Activated T-cell treated with anti-CD3 and anti-CD28 coated beads for 4 hours (primary cell): ENCODE measurements around the gene PPP3R1.
A peak's percentile ranks its signal among the peaks of the same experiment; 100 is the strongest.

Experiments used
- DNase-seq: peaks from one replicate; pipeline ENCODE4 v3.0.0-alpha.2; 2020

Gene PPP3R1

GRCh38 chr2:68230241-68231060 is 21.9 kb downstream of the PPP3R1 start:
- no peak for DNase-seq

DNA sequence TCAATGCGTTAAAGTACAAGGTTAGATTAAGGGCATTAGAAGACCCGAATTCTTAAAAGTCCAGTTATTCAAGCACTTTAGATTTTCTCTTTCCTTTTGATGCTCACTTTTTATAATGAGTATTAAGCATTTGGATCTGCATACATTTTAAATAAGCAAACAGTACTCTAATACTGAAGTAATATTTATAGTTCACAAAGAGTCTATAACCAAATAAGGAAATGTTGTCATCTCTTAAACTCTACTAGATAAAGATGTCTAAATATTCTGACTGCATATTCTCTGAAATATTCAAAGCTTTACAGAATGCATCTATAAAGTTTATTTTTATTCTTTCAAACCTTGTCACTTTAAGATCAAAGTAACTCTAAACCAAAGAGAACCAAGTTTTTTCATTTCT is 25.5 kb downstream of the PPP3R1 start:
- DNase-seq: no peak

- DNase-seq: no peak
These were observed 27.2 kb downstream of the PPP3R1 start for GRCh38 chr2:68225119-68225632.

GRCh38 chr2:68223419-68223818 is 28.9 kb downstream of the PPP3R1 start:
- no peak for DNase-seq

DNA sequence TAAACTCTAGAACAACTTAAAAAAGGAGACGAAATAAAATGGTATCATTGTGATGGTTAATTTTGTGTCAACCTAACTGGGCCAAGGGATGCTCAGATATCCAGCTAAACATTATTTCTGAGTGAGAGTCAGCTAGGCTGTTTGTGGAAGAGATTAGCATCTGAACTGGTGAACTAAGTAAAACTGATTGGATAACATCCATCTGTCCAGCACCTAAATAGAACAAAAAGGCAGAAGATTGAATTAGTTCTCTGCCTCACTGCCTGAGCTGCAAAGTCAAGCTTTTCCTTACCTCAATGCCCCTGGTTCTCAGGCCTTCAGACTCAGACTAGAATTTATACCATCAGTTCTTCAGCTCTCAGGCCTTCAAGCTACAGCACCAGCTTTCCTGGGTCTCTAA is 30.0 kb downstream of the PPP3R1 start:
- no peak for DNase-seq

DNA sequence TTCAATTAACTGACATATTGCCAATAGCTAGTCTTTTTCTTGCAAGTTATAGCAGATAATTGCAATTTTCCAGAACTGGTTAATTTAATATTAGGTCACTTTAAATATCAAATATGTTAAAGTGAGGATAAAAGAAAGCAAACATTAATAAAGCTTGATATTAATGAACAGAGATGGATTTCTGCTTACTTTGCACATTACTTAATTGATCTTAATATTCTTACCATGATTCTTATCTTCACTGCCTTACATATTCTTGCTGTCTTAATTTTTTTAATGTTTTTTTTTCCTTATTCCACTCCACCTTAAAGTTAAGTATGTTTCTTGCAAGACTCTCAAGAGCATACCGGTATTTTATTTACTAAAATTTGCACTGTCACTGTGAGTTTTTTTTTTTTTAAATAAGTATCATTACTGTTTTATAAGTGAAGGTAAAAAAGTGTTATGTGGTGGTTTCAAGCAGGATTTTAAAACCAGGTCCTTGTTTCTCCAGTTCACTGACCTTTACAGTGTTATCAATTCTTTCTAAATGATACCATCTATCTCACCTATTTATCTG is 33.9 kb downstream of the PPP3R1 start:
- DNase-seq: no peak

DNA sequence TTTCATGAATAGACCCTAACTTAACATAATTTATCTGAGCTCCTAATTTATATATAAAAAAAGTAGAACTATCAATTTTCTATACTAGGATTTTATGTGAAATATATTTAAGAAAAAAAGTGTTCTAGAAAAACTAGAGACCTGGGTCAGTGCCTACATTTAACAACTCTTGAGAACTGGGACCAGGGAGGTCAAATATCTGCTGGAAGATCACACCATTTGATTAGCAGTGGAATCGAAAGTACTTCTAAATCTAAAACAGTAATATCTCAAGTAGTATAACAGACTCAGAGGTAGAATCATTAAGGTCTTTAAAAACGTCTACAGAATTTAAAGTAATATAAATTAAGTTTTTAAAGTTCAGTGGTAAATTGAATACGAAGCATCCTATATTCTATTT is 34.6 kb downstream of the PPP3R1 start:
- no peak for DNase-seq

DNA sequence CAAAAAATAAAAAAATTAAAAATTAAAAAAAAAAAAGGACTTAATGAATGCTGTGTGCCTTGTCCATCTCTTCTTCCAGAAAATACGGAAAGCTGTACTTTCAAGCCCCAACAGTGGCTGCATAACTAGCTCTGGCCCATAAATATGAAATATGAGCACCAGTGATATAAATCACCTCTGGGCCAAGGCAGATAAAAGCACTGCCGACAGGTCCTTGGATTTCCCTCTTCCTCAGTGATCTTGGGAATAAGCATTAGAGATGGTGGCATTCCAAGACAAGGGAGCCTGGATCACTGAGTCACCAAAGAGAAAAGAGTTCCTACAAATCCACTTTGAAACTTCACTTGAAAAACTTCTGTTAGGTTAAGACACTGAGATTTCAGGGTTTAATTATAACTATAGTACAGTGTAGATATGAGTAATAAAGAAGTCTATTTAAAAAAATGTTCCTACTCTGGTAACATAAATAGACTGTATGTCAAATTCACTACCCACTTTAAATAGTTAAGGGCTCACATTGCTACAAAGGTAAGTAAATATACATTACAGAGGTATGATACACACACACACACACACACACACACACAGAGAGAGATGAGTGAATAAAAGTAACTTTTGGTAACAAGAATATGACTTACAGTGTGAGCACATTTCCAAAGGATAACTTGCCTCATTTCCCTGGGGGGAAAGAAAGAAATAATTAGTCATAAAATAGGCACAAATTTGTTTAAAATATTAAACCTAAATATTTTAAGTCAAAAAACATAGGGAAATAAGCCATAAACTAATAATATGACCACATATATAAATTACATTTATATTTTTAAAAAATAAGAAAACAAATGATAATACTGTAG is 35.6 kb downstream of the PPP3R1 start:
- DNase-seq: no peak

DNA sequence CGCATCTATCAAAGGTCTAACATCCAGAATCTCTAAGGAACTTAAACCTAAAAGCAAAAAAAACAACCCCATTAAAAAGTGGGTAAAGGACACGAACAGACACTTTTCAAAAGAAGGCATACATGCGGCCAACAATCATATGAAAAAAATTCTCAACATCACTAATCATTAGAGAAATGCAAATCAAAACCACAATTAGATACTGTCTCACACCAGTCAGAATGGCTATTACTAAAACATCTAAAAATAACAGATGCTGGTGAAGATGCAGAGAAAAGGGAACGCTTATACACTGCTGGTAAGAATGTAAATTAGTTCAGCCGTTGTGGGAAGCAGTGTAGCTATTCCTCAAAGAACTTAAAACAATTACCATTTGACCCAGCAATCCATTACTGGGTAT is 38.0 kb downstream of the PPP3R1 start:
- DNase-seq: no peak

- DNase-seq: no peak
These were observed 45.5 kb downstream of the PPP3R1 start for GRCh38 chr2:68206793-68207192.

- DNase-seq: no peak
These were observed 48.7 kb downstream of the PPP3R1 start for GRCh38 chr2:68203587-68203986.

GRCh38 chr2:68200157-68200787 is 52.1 kb downstream of the PPP3R1 start:
- DNase-seq: no peak

- peak; percentile 31 for DNase-seq
These were observed 56.1 kb downstream of the PPP3R1 start for GRCh38 chr2:68196120-68196716.

DNA sequence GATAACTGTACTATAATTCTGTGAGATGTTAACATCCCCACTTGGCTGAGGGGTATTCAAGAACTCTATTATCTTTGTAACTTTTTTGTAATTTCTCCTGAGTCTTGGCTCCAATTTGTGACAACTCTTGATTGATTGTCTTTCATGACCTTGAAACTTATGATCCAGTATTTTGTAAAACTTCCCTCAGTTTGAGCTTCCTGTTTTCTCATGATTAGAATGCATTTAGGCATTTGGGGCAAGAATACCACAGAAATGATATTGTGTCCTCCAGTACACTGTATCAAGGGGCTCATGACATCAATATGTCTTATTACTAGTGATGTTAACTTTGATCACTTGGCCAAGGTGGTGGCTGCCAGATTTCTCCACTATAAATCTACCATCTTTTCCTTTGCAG is 57.2 kb downstream of the PPP3R1 start:
- no peak for DNase-seq

DNA sequence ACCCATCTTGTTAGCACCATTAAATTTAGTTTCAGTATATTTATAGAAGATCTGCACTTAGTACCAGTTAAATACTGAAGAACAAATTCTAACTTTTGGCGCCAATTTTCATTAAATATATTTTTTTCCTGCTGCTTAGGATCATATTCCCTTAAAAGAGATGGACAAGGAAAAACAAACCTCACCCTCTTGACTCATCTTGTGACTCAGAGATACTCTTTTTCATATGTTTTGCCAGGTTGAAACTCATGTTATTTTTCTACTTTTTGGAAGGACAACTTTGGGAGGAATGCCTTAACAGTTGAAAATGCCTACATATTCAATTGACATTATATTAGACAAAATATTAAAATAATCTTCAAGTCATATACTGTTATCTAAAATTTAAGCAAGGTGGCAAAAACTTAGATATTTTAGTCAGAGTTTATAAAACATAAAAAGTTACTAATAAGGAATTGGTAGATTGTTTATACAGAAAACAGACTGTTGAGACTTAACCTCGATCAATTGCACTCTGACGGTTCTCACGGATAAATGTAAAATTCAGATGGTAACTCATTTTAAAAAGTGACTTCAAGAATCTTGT is 58.5 kb downstream of the PPP3R1 start:
- DNase-seq: no peak

- no peak for DNase-seq
These were observed 59.2 kb downstream of the PPP3R1 start for GRCh38 chr2:68193144-68193543.

DNA sequence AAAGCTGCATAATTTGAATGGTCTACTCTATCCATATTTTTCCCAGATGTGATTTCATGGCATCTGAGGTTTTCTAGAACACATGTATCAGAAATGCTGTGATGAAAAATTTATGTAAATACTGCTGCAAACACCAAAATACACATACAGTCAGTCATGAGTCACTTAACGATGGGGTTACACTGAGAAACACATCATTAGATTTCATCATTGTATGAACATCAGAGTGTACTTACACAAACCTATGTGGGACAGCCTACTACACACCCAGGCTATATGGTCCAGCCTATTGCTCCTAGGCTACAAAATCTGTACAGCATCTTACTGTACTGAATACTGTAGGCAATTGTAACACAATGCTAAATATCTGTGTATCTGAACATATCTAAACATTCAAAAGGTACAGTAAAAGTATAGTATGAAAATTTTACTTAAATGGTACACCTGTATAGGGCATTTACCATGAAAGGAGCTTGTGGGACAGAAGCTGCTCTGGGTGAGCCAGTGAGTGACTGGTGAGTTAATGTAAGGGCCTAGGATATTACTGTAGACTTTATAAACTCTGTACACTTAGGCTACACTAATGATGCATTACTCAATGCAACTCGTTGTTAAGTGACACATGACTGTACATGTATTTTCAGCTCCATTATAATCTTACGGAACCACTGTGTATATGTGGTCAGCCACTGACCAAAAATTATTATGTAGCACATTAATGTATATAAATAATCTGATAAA is 61.2 kb downstream of the PPP3R1 start:
- no peak for DNase-seq

- no peak for DNase-seq
These were observed 62.1 kb downstream of the PPP3R1 start for GRCh38 chr2:68189991-68190784.

DNA sequence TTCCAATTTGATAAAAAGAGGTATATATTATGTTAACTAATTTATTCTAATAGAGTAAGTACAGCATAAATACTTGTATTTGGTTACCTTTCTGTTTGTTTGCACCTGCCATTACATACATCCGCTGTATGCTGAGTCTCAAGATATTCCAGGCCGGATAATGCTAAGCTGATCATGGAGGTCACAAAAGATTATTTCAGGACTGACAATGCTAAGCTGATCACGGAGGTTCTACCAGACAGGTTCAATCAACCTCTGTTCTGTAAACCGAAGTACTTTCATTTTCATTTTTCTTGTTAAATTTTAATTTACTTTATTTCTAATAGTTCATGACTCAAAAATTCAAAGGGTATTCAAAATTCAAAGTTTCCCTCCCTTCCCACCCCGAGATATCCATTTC is 63.5 kb downstream of the PPP3R1 start:
- DNase-seq: no peak

- no peak for DNase-seq
These were observed 65.0 kb downstream of the PPP3R1 start for GRCh38 chr2:68187329-68187728.
